ENCODE measurements around the gene BMP7.

Gene BMP7

GRCh38 chr20:57266291-57267157, at the start of gene BMP7:
Gene BMP7, minus strand, starts transcription at chr20:57266641. Its CDS starts 519 bp downstream, at chr20:57266122.
- DNase-seq: no peak

- no peak for DNase-seq
These were observed 49.6 kb upstream of the BMP7 start for GRCh38 chr20:57315976-57316480.

- no peak for DNase-seq
These were observed 48.9 kb upstream of the BMP7 start for GRCh38 chr20:57315083-57315975.

- DNase-seq: no peak
These were observed 47.5 kb upstream of the BMP7 start for GRCh38 chr20:57313951-57314350.

GRCh38 chr20:57313230-57313629, 46.8 kb upstream of the BMP7 start:
- no peak for DNase-seq

GRCh38 chr20:57312138-57312537, 45.7 kb upstream of the BMP7 start:
- no peak for DNase-seq

- DNase-seq: no peak
These were observed 44.5 kb upstream of the BMP7 start for GRCh38 chr20:57310821-57311514.

- no peak for DNase-seq
These were observed 43.2 kb upstream of the BMP7 start for GRCh38 chr20:57309544-57310115.

GRCh38 chr20:57308451-57309271, 42.2 kb upstream of the BMP7 start:
- no peak for DNase-seq

GRCh38 chr20:57306747-57307146, 40.3 kb upstream of the BMP7 start:
- no peak for DNase-seq

- no peak for DNase-seq
These were observed 34.6 kb upstream of the BMP7 start for GRCh38 chr20:57301026-57301425.

GRCh38 chr20:57298457-57298856, 32.0 kb upstream of the BMP7 start:
- DNase-seq: no peak

- DNase-seq: no peak
These were observed 28.1 kb upstream of the BMP7 start for GRCh38 chr20:57294550-57294949.

GRCh38 chr20:57293995-57294394, 27.6 kb upstream of the BMP7 start:
- DNase-seq: no peak

GRCh38 chr20:57292611-57293010, 26.2 kb upstream of the BMP7 start:
- DNase-seq: no peak

GRCh38 chr20:57291694-57292093, 25.3 kb upstream of the BMP7 start:
- DNase-seq: no peak

- no peak for DNase-seq
These were observed 24.6 kb upstream of the BMP7 start for GRCh38 chr20:57291003-57291402.

- DNase-seq: no peak
These were observed 23.7 kb upstream of the BMP7 start for GRCh38 chr20:57290178-57290484.

GRCh38 chr20:57289391-57290177, 23.1 kb upstream of the BMP7 start:
- DNase-seq: no peak

GRCh38 chr20:57288651-57289277, 22.3 kb upstream of the BMP7 start:
- DNase-seq: no peak

- no peak for DNase-seq
These were observed 21.5 kb upstream of the BMP7 start for GRCh38 chr20:57287901-57288300.

Measured in CD4-positive, alpha-beta T cell treated with Interleukin-4 for 4 hours (primary cell).